Lower leg skin (tissue), 3 donors: ENCODE results near the gene TNFRSF6B.

Source experiments
- CTCF ChIP-seq, 3 donors: fragments of 450-650 bp; IDR thresholded peaks; one replicate each; pipeline ENCODE4 v1.5.1; 2016; ENCODE audit warnings: antibody characterized with exemption in 3 of 3, mild to moderate bottlenecking in 3 of 3, moderate library complexity in 2 of 3
- POLR2A ChIP-seq, 2 donors: fragments of 450-650 bp; IDR thresholded peaks; one replicate each; pipeline ENCODE4 v1.6.1; 2016 to 2017; ENCODE audit warnings: antibody characterized with exemption in 2 of 2, mild to moderate bottlenecking in 1 of 2, moderate library complexity in 1 of 2

GRCh38 chr20:63692436-63693082 lies 3.9 kb upstream of the TNFRSF6B start:
- TF ChIP-seq CTCF (IDR thresholded peaks at IDR 0.05) (no peak), POLR2A (IDR thresholded peaks at IDR 0.05) (no peak)
